ENCODE results near the gene PTCD1. TPM values are rescaled to one million over a fixed set of nuclear protein-coding genes. Genes with fewer than 3 reads are reported as not detected.
A peak's percentile ranks its signal among the peaks of the same experiment; 100 is the strongest.

Gene PTCD1
- total RNA-seq, 1 donor from 2014 or later, result 5.8 TPM

- H4K20me1 ChIP-seq (ENCODE audit: insufficient read depth, low read length), result peaks cover 4% of the 10 kb centered on the region
- H2AFZ ChIP-seq (ENCODE audit: low read depth, low read length), result no peak overlapping the region
- Mint-ChIP-seq H3K9me3 (ENCODE audit: unreplicated experiment) (no peaks in the 10 kb centered on the region), H3K27me3 (ENCODE audit: low read depth, unreplicated experiment) (no peaks in the 10 kb centered on the region), H3K36me3 (ENCODE audit: low read depth, unreplicated experiment) (peaks cover 7% of the 10 kb centered on the region), H3K4me3 (ENCODE audit: unreplicated experiment) (no peak overlapping the region), H3K4me1 (ENCODE audit: low read depth, unreplicated experiment) (peaks cover 2% of the 10 kb centered on the region), H3K27ac (ENCODE audit: unreplicated experiment) (no peak overlapping the region)
- no peaks in the 10 kb centered on the region for H3K27me3 ChIP-seq (ENCODE audit: insufficient read depth, low read length)
- FAIRE-seq (no peak), DNase-seq (ENCODE audit: low read depth) (no peak)
- H3K4me2 ChIP-seq (ENCODE audit: low read length), result no peak overlapping the region
- H3K9me3 ChIP-seq (ENCODE audit: insufficient read depth, low read depth, low read length), result no peaks in the 10 kb centered on the region
- no peak overlapping the region for H3K9ac ChIP-seq (ENCODE audit: low read length)
- H3K4me3 ChIP-seq (ENCODE audit: insufficient read depth, low read depth, low read length), result no peak overlapping the region
- H3K79me2 ChIP-seq (ENCODE audit: insufficient read depth, low read length), result peaks cover 35% of the 10 kb centered on the region
- H3K4me1 ChIP-seq (ENCODE audit: insufficient read depth, low read length), result peaks cover 8% of the 10 kb centered on the region
- TF ChIP-seq EZH2 (IDR thresholded peaks at IDR 0.05; ENCODE audit: insufficient read depth, low read length) (no peak), CTCF (IDR thresholded peaks at IDR 0.05; ENCODE audit: insufficient read depth, low read depth, low read length) (no peak)
- H3K27ac ChIP-seq (ENCODE audit: low read depth, low read length), result no peak overlapping the region
- H3K36me3 ChIP-seq (ENCODE audit: insufficient read depth, low read length), result peaks cover 6% of the 10 kb centered on the region
These were observed 29.8 kb upstream of the PTCD1 start for GRCh38 chr7:99468336-99468918.

GRCh38 chr7:99465421-99465768, 26.8 kb upstream of the PTCD1 start:
- Mint-ChIP-seq H3K27me3 (ENCODE audit: low read depth, unreplicated experiment) (no peaks in the 10 kb centered on the region), H3K9me3 (ENCODE audit: unreplicated experiment) (no peaks in the 10 kb centered on the region), H3K27ac (ENCODE audit: unreplicated experiment) (peak overlapping the region; percentile 76), H3K4me3 (ENCODE audit: unreplicated experiment) (peak overlapping the region; percentile 89), H3K4me1 (ENCODE audit: low read depth, unreplicated experiment) (peaks cover 7% of the 10 kb centered on the region), H3K36me3 (ENCODE audit: low read depth, unreplicated experiment) (peaks cover 11% of the 10 kb centered on the region)
- no peaks in the 10 kb centered on the region for H3K9me3 ChIP-seq (ENCODE audit: insufficient read depth, low read depth, low read length)
- no peak for DNase-seq (ENCODE audit: low read depth)
- H4K20me1 ChIP-seq (ENCODE audit: insufficient read depth, low read length), result peaks cover 27% of the 10 kb centered on the region
- H3K27me3 ChIP-seq (ENCODE audit: insufficient read depth, low read length), result no peaks in the 10 kb centered on the region
- peaks cover 58% of the 10 kb centered on the region for H3K79me2 ChIP-seq (ENCODE audit: insufficient read depth, low read length)
- TF ChIP-seq EZH2 (IDR thresholded peaks at IDR 0.05; ENCODE audit: insufficient read depth, low read length) (no peak), CTCF (IDR thresholded peaks at IDR 0.05; ENCODE audit: insufficient read depth, low read depth, low read length) (no peak)
- H3K4me1 ChIP-seq (ENCODE audit: insufficient read depth, low read length), result peaks cover 8% of the 10 kb centered on the region
- FAIRE-seq, result no peak
- H2AFZ ChIP-seq (ENCODE audit: low read depth, low read length), result peak overlapping the region; percentile 97
- H3K27ac ChIP-seq (ENCODE audit: low read depth, low read length), result peak overlapping the region; percentile 86
- peaks cover 11% of the 10 kb centered on the region for H3K36me3 ChIP-seq (ENCODE audit: insufficient read depth, low read length)
- H3K4me3 ChIP-seq (ENCODE audit: insufficient read depth, low read depth, low read length), result peak overlapping the region; percentile 92
- H3K4me2 ChIP-seq (ENCODE audit: low read length), result peak overlapping the region; percentile 95
- peak overlapping the region; percentile 93 for H3K9ac ChIP-seq (ENCODE audit: low read length)

GRCh38 chr7:99461221-99461620, 22.6 kb upstream of the PTCD1 start:
- H3K4me1 ChIP-seq (ENCODE audit: insufficient read depth, low read length), result peaks cover 8% of the 10 kb centered on the region
- no peaks in the 10 kb centered on the region for H3K9me3 ChIP-seq (ENCODE audit: insufficient read depth, low read depth, low read length)
- no peak overlapping the region for H3K27ac ChIP-seq (ENCODE audit: low read depth, low read length)
- DNase-seq (ENCODE audit: low read depth), result no peak
- peaks cover 18% of the 10 kb centered on the region for H3K36me3 Mint-ChIP-seq (ENCODE audit: low read depth, unreplicated experiment)
- no peak overlapping the region for H3K27ac Mint-ChIP-seq (ENCODE audit: unreplicated experiment)
- no peak overlapping the region for H3K4me3 ChIP-seq (ENCODE audit: insufficient read depth, low read depth, low read length)
- peaks cover 66% of the 10 kb centered on the region for H4K20me1 ChIP-seq (ENCODE audit: insufficient read depth, low read length)
- H2AFZ ChIP-seq (ENCODE audit: low read depth, low read length), result no peak overlapping the region
- no peak overlapping the region for H3K4me2 ChIP-seq (ENCODE audit: low read length)
- no peaks in the 10 kb centered on the region for H3K27me3 Mint-ChIP-seq (ENCODE audit: low read depth, unreplicated experiment)
- TF ChIP-seq CTCF (IDR thresholded peaks at IDR 0.05; ENCODE audit: insufficient read depth, low read depth, low read length), result no peak
- no peak for TF ChIP-seq EZH2 (IDR thresholded peaks at IDR 0.05; ENCODE audit: insufficient read depth, low read length)
- no peaks in the 10 kb centered on the region for H3K27me3 ChIP-seq (ENCODE audit: insufficient read depth, low read length)
- peaks cover 9% of the 10 kb centered on the region for H3K4me1 Mint-ChIP-seq (ENCODE audit: low read depth, unreplicated experiment)
- no peak overlapping the region for H3K9ac ChIP-seq (ENCODE audit: low read length)
- no peaks in the 10 kb centered on the region for H3K9me3 Mint-ChIP-seq (ENCODE audit: unreplicated experiment)
- peaks cover 98% of the 10 kb centered on the region for H3K79me2 ChIP-seq (ENCODE audit: insufficient read depth, low read length)
- H3K4me3 Mint-ChIP-seq (ENCODE audit: unreplicated experiment), result no peak overlapping the region
- no peak for FAIRE-seq
- peaks cover 33% of the 10 kb centered on the region for H3K36me3 ChIP-seq (ENCODE audit: insufficient read depth, low read length)
